OCI-LY7 (cell line): ENCODE measurements around the gene SNAP47. TPM values are rescaled to one million over a fixed set of nuclear protein-coding genes. Genes with fewer than 3 reads are reported as not detected.

Experiments
- BruUV-seq: library from RNA; stranded (reverse); fragments of 400-500 nt; replicated peaks from 2 replicates; lab custom pipeline; 2021; lab: Mats Ljungman, UMichigan
- CTCF ChIA-PET: fragments of 300-600 bp; sonication (Branson Sonifier 250); formaldehyde crosslinking; loops from one replicate; lab custom pipeline; 2022; ENCODE audit warnings: antibody characterized with exemption; ENCODE audit not compliant: unreplicated experiment; lab: Charles Lee
- POLR2A ChIA-PET: fragments of 300-600 bp; sonication (Branson Sonifier 250); formaldehyde crosslinking; loops from one replicate; lab custom pipeline; 2022; ENCODE audit warnings: antibody characterized with exemption; lab: Charles Lee
- DNase-seq: peaks from one replicate; pipeline ENCODE4 v3.0.0-alpha.2; 2015; ENCODE audit warnings: low spot score
- H2AFZ ChIP-seq: fragments of 200-600 bp; sonication (generic), shearing (Covaris generic); 2 replicates; pipeline ENCODE4 v1.6.1; 2014; ENCODE audit warnings: mild to moderate bottlenecking, antibody characterized with exemption, low read length, moderate library complexity
- H3K27ac ChIP-seq: fragments of 200-600 bp; sonication (generic); 2 replicates; pipeline ENCODE4 v1.5.1; 2014; ENCODE audit warnings: mixed run types, low read depth, mild to moderate bottlenecking, moderate library complexity, low read length, inconsistent platforms; ENCODE audit not compliant: poor library complexity, severe bottlenecking
- H3K36me3 ChIP-seq: fragments of 200-600 bp; sonication (generic); 2 replicates; pipeline ENCODE4 v1.6.1; 2014; ENCODE audit warnings: mild to moderate bottlenecking, antibody characterized with exemption, low read length, moderate library complexity, mixed read lengths; ENCODE audit not compliant: insufficient read depth
- H3K4me1 ChIP-seq: fragments of 200-600 bp; sonication (generic); 2 replicates; pipeline ENCODE4 v1.5.1; 2014; ENCODE audit warnings: mild to moderate bottlenecking, low read length; ENCODE audit not compliant: insufficient read depth, poor library complexity, severe bottlenecking
- H3K4me2 ChIP-seq: fragments of 200-600 bp; sonication (generic); 2 replicates; pipeline ENCODE4 v1.6.1; 2014; ENCODE audit warnings: mild to moderate bottlenecking, low read length
- H3K4me3 ChIP-seq: fragments of 200-600 bp; sonication (generic); 2 replicates; pipeline ENCODE4 v1.5.1; 2014; ENCODE audit warnings: mild to moderate bottlenecking, low read depth, low read length; ENCODE audit not compliant: poor library complexity, severe bottlenecking
- H3K79me2 ChIP-seq: fragments of 200-600 bp; sonication (generic); 2 replicates; pipeline ENCODE4 v1.6.1; 2016; ENCODE audit warnings: low read depth, mild to moderate bottlenecking, low read length, moderate library complexity, mixed read lengths; ENCODE audit not compliant: insufficient read depth
- H3K9me2 ChIP-seq: fragments of 200-600 bp; sonication (generic); 2 replicates; pipeline ENCODE4 v1.6.1; 2016; ENCODE audit warnings: mild to moderate bottlenecking, low read length, mixed read lengths; ENCODE audit not compliant: insufficient read depth
- H3K9me3 ChIP-seq: fragments of 200-600 bp; sonication (generic); 2 replicates; pipeline ENCODE4 v1.6.1; 2014; ENCODE audit warnings: mild to moderate bottlenecking, mixed run types, low read length, mixed read lengths
- H4K20me1 ChIP-seq: fragments of 200-600 bp; sonication (generic); 2 replicates; pipeline ENCODE4 v1.6.1; 2014; ENCODE audit warnings: mild to moderate bottlenecking, antibody characterized with exemption, low read length, moderate library complexity, mixed read lengths; ENCODE audit not compliant: insufficient read depth
- CTCF ChIP-seq: fragments of 200-600 bp; sonication (generic); conservative IDR thresholded peaks from 2 replicates; pipeline ENCODE4 v1.5.1; 2014; ENCODE audit warnings: mild to moderate bottlenecking, antibody characterized with exemption, low read length, moderate library complexity, mixed read lengths
- EZH2phosphoT487 ChIP-seq: fragments of 200-600 bp; sonication (generic); IDR thresholded peaks from 2 replicates; pipeline ENCODE4 v1.6.1; 2018; ENCODE audit warnings: low read depth, borderline replicate concordance, mild to moderate bottlenecking, mixed run types, antibody characterized with exemption, low read length, moderate library complexity, mixed read lengths
- intact Hi-C: fragments of 100-400 bp; cut with micrococcal nuclease; formaldehyde crosslinking; loops from one replicate; pipeline ENCODE4 v1.10.0; 2022; ENCODE audit not compliant: unreplicated experiment
- total RNA-seq, 2 experiments: library from RNA; depleted of rRNA in 1 of 2; stranded (reverse); fragments of >200 nt in 1 of 2; shearing (Covaris generic) in 1 of 2; gene quantifications; 2 replicates each; pipeline ENCODE4 v1.2.3, GENCODE V29; 2014 to 2022

Gene SNAP47
- total RNA-seq, 2 experiments from 2014 or later, result 29.8 to 44.2 TPM

- no peak overlapping the region for H2AFZ ChIP-seq
- POLR2A ChIA-PET, result no interaction called here
- DNase-seq, result no peak
These were observed 4.0 kb upstream of the SNAP47 start for GRCh38 chr1:227731241-227731677.

GRCh38 chr1:227731696-227732585 is 3.3 kb upstream of the SNAP47 start:
- H2AFZ ChIP-seq, result no peak overlapping the region
- H3K27ac ChIP-seq, result no peak overlapping the region
- BruUV-seq, result no TSS peak
- no peak overlapping the region for H3K4me2 ChIP-seq
- ChIA-PET POLR2A (interaction anchor here (1.0 kb wide), 1 partner anchor 435 kb away, joined by 3 read pairs; no protein-coding TSS in a partner anchor), CTCF (interaction anchor here (0.9 kb wide), 1 partner anchor 13 kb away, joined by 4 read pairs; no protein-coding TSS in a partner anchor)
- intact Hi-C loops, result no loop called here
- peaks cover 43% of the 10 kb centered on the region for H3K4me1 ChIP-seq
- TF ChIP-seq CTCF (no peak), EZH2phosphoT487 (no peak)
- H3K9me2 ChIP-seq, result no peaks in the 10 kb centered on the region
- DNase-seq, result no peak
- peaks cover 5% of the 10 kb centered on the region; the same call in 1 of the 2 replicates for H4K20me1 ChIP-seq
- peaks cover 29% of the 10 kb centered on the region for H3K79me2 ChIP-seq
- no peak overlapping the region for H3K4me3 ChIP-seq
- H3K9me3 ChIP-seq, result no peaks in the 10 kb centered on the region
- peaks cover 24% of the 10 kb centered on the region for H3K36me3 ChIP-seq

More at GRCh38 chr1:227731241-227731677, 4.0 kb upstream of the SNAP47 start:
- H3K4me2 ChIP-seq, result no peak overlapping the region
- intact Hi-C loops, result no loop called here
- TF ChIP-seq EZH2phosphoT487 (no peak), CTCF (no peak)
- no peak overlapping the region for H3K4me3 ChIP-seq
- H4K20me1 ChIP-seq, result peaks cover 5% of the 10 kb centered on the region; the same call in 1 of the 2 replicates
- CTCF ChIA-PET, result interaction anchor here (0.9 kb wide), 1 partner anchor 14 kb away, joined by 4 read pairs; no protein-coding TSS in a partner anchor
- H3K4me1 ChIP-seq, result peaks cover 44% of the 10 kb centered on the region
- peaks cover 24% of the 10 kb centered on the region for H3K36me3 ChIP-seq
- H3K9me3 ChIP-seq, result no peaks in the 10 kb centered on the region
- peaks cover 22% of the 10 kb centered on the region for H3K79me2 ChIP-seq
- H3K27ac ChIP-seq, result no peak overlapping the region
- no TSS peak for BruUV-seq
- no peaks in the 10 kb centered on the region for H3K9me2 ChIP-seq
